ENCODE results near the gene PEX11G. TPM values are rescaled to one million over a fixed set of nuclear protein-coding genes. Genes with fewer than 3 reads are reported as not detected.
"Not testable (repeated sequence)": the region's sequence is repeated elsewhere in the genome, so short reads cannot be mapped to it uniquely, and the experiment has no call there.

Gene PEX11G
- total and polyA plus RNA-seq, 2 donors, result 3.3 to 4.8 TPM

GRCh38 chr19:7447648-7448047 lies 41.2 kb downstream of the PEX11G start:
- 99% methylated on average over 6 of the region's 6 CpGs for WGBS
- Histone ChIP-seq H3K27me3 (ENCODE audit: control insufficient read depth in 2 of 2, insufficient read depth in 1 of 2, low read length in 1 of 2) (no peaks in the 10 kb centered on the region), H3K36me3 (ENCODE audit: control insufficient read depth in 2 of 2, insufficient read depth in 2 of 2, low read length in 1 of 2) (peaks cover 87 to 93% of the 10 kb centered on the region in 2 donors), H3K4me1 (ENCODE audit: control insufficient read depth in 2 of 2, insufficient read depth in 2 of 2, low read length in 2 of 2) (no peaks in the 10 kb centered on the region), H3K27ac (ENCODE audit: low read depth in 1 of 2, low read length in 1 of 2) (no peak overlapping the region), H3K9me3 (ENCODE audit: control insufficient read depth in 2 of 2, insufficient read depth in 1 of 2, low read length in 1 of 2) (peaks cover 5 to 10% of the 10 kb centered on the region in 2 donors), H3K4me3 (ENCODE audit: low read length in 2 of 2) (no peak overlapping the region)
- DNase-seq (ENCODE audit: low read depth in 6 of 9, low spot score in 9 of 9), result no peak

- no peaks in the 10 kb centered on the region for H3K27me3 ChIP-seq (ENCODE audit: control insufficient read depth in 2 of 2, insufficient read depth in 1 of 2, low read length in 1 of 2)
- peaks cover 0 to under 1% of the 10 kb centered on the region in 2 donors for H3K9me3 ChIP-seq (ENCODE audit: control insufficient read depth in 2 of 2, insufficient read depth in 1 of 2, low read length in 1 of 2)
- no peak for DNase-seq (ENCODE audit: low read depth in 6 of 9, low spot score in 9 of 9)
- H3K4me1 ChIP-seq (ENCODE audit: control insufficient read depth in 2 of 2, insufficient read depth in 2 of 2, low read length in 2 of 2), result no peaks in the 10 kb centered on the region
- peaks cover 92 to 93% of the 10 kb centered on the region in 2 donors for H3K36me3 ChIP-seq (ENCODE audit: control insufficient read depth in 2 of 2, insufficient read depth in 2 of 2, low read length in 1 of 2)
- WGBS, result 96% methylated on average over 3 of the region's 3 CpGs
- H3K27ac ChIP-seq (ENCODE audit: low read depth in 1 of 2, low read length in 1 of 2), result no peak overlapping the region
- H3K4me3 ChIP-seq (ENCODE audit: low read length in 2 of 2), result no peak overlapping the region
Observed at GRCh38 chr19:7445104-7445503, 43.7 kb downstream of the PEX11G start.

- Histone ChIP-seq H3K27me3 (ENCODE audit: control insufficient read depth in 2 of 2, insufficient read depth in 1 of 2, low read length in 1 of 2) (no peaks in the 10 kb centered on the region), H3K9me3 (ENCODE audit: control insufficient read depth in 2 of 2, insufficient read depth in 1 of 2, low read length in 1 of 2) (no peaks in the 10 kb centered on the region), H3K36me3 (ENCODE audit: control insufficient read depth in 2 of 2, insufficient read depth in 2 of 2, low read length in 1 of 2) (peaks cover 93 to 95% of the 10 kb centered on the region in 2 donors), H3K4me1 (ENCODE audit: control insufficient read depth in 2 of 2, insufficient read depth in 2 of 2, low read length in 2 of 2) (no peaks in the 10 kb centered on the region), H3K4me3 (ENCODE audit: low read length in 2 of 2) (no peak overlapping the region), H3K27ac (ENCODE audit: low read depth in 1 of 2, low read length in 1 of 2) (no peak overlapping the region)
- no peak for DNase-seq (ENCODE audit: low read depth in 6 of 9, low spot score in 9 of 9)
- WGBS, result 98% methylated on average over 19 of the region's 19 CpGs
Observed at GRCh38 chr19:7444042-7444441, 44.8 kb downstream of the PEX11G start.

- WGBS, result 94% methylated on average over 9 of the region's 9 CpGs
- Histone ChIP-seq H3K36me3 (ENCODE audit: control insufficient read depth in 2 of 2, insufficient read depth in 2 of 2, low read length in 1 of 2) (peaks cover 82 to 89% of the 10 kb centered on the region in 2 donors), H3K4me1 (ENCODE audit: control insufficient read depth in 2 of 2, insufficient read depth in 2 of 2, low read length in 2 of 2) (no peaks in the 10 kb centered on the region)
Observed at GRCh38 chr19:7442423-7442822, 46.4 kb downstream of the PEX11G start.

GRCh38 chr19:7441468-7442146 lies 47.2 kb downstream of the PEX11G start:
- no peak overlapping the region for H3K27ac ChIP-seq (ENCODE audit: low read depth in 1 of 2, low read length in 1 of 2)
- no peak for DNase-seq (ENCODE audit: low read depth in 6 of 9, low spot score in 9 of 9)
- H3K4me1 ChIP-seq (ENCODE audit: control insufficient read depth in 2 of 2, insufficient read depth in 2 of 2, low read length in 2 of 2), result no peaks in the 10 kb centered on the region
- WGBS, result 97% methylated on average over 21 of the region's 21 CpGs
- peaks cover 88% of the 10 kb centered on the region in 2 donors for H3K36me3 ChIP-seq (ENCODE audit: control insufficient read depth in 2 of 2, insufficient read depth in 2 of 2, low read length in 1 of 2)
- no peaks in the 10 kb centered on the region for H3K27me3 ChIP-seq (ENCODE audit: control insufficient read depth in 2 of 2, insufficient read depth in 1 of 2, low read length in 1 of 2)
- no peak overlapping the region for H3K4me3 ChIP-seq (ENCODE audit: low read length in 2 of 2)
- H3K9me3 ChIP-seq (ENCODE audit: control insufficient read depth in 2 of 2, insufficient read depth in 1 of 2, low read length in 1 of 2), result no peaks in the 10 kb centered on the region

More at GRCh38 chr19:7442423-7442822, 46.4 kb downstream of the PEX11G start:
- DNase-seq (ENCODE audit: low read depth in 6 of 9, low spot score in 9 of 9), result no peak
- Histone ChIP-seq H3K27ac (ENCODE audit: low read depth in 1 of 2, low read length in 1 of 2) (no peak overlapping the region), H3K4me3 (ENCODE audit: low read length in 2 of 2) (no peak overlapping the region), H3K9me3 (ENCODE audit: control insufficient read depth in 2 of 2, insufficient read depth in 1 of 2, low read length in 1 of 2) (no peaks in the 10 kb centered on the region), H3K27me3 (ENCODE audit: control insufficient read depth in 2 of 2, insufficient read depth in 1 of 2, low read length in 1 of 2) (no peaks in the 10 kb centered on the region)

- 97% methylated on average over 43 of the region's 43 CpGs for WGBS
- H3K27ac ChIP-seq (ENCODE audit: low read depth in 1 of 2, low read length in 1 of 2), result no peak overlapping the region
- H3K36me3 ChIP-seq (ENCODE audit: control insufficient read depth in 2 of 2, insufficient read depth in 2 of 2, low read length in 1 of 2), result peaks cover 87 to 88% of the 10 kb centered on the region in 2 donors
- H3K9me3 ChIP-seq (ENCODE audit: control insufficient read depth in 2 of 2, insufficient read depth in 1 of 2, low read length in 1 of 2), result no peaks in the 10 kb centered on the region
- H3K27me3 ChIP-seq (ENCODE audit: control insufficient read depth in 2 of 2, insufficient read depth in 1 of 2, low read length in 1 of 2), result no peaks in the 10 kb centered on the region
- no peaks in the 10 kb centered on the region for H3K4me1 ChIP-seq (ENCODE audit: control insufficient read depth in 2 of 2, insufficient read depth in 2 of 2, low read length in 2 of 2)
- H3K4me3 ChIP-seq (ENCODE audit: low read length in 2 of 2), result no peak overlapping the region
- no peak for DNase-seq (ENCODE audit: low read depth in 6 of 9, low spot score in 9 of 9)
Observed at GRCh38 chr19:7440188-7440975, 48.5 kb downstream of the PEX11G start.

GRCh38 chr19:7435586-7435985 lies 53.2 kb downstream of the PEX11G start:
- DNase-seq (ENCODE audit: low read depth in 6 of 9, low spot score in 9 of 9), result no peak
- H3K36me3 ChIP-seq (ENCODE audit: control insufficient read depth in 2 of 2, insufficient read depth in 2 of 2, low read length in 1 of 2), result peaks cover 64 to 79% of the 10 kb centered on the region in 2 donors
- no peaks in the 10 kb centered on the region for H3K27me3 ChIP-seq (ENCODE audit: control insufficient read depth in 2 of 2, insufficient read depth in 1 of 2, low read length in 1 of 2)
- WGBS, result 98% methylated on average over 3 of the region's 3 CpGs
- no peaks in the 10 kb centered on the region for H3K9me3 ChIP-seq (ENCODE audit: control insufficient read depth in 2 of 2, insufficient read depth in 1 of 2, low read length in 1 of 2)
- H3K27ac ChIP-seq (ENCODE audit: low read depth in 1 of 2, low read length in 1 of 2), result no peak overlapping the region
- no peak overlapping the region for H3K4me3 ChIP-seq (ENCODE audit: low read length in 2 of 2)
- H3K4me1 ChIP-seq (ENCODE audit: control insufficient read depth in 2 of 2, insufficient read depth in 2 of 2, low read length in 2 of 2), result no peaks in the 10 kb centered on the region

GRCh38 chr19:7434391-7434790 lies 54.4 kb downstream of the PEX11G start:
- H3K9me3 ChIP-seq (ENCODE audit: control insufficient read depth in 2 of 2, insufficient read depth in 1 of 2, low read length in 1 of 2), result no peaks in the 10 kb centered on the region
- H3K36me3 ChIP-seq (ENCODE audit: control insufficient read depth in 2 of 2, insufficient read depth in 2 of 2, low read length in 1 of 2), result peaks cover 58 to 77% of the 10 kb centered on the region in 2 donors
- no peak for DNase-seq (ENCODE audit: low read depth in 6 of 9, low spot score in 9 of 9)
- no peak overlapping the region for H3K27ac ChIP-seq (ENCODE audit: low read depth in 1 of 2, low read length in 1 of 2)
- H3K4me3 ChIP-seq (ENCODE audit: low read length in 2 of 2), result no peak overlapping the region
- no peaks in the 10 kb centered on the region for H3K4me1 ChIP-seq (ENCODE audit: control insufficient read depth in 2 of 2, insufficient read depth in 2 of 2, low read length in 2 of 2)
- H3K27me3 ChIP-seq (ENCODE audit: control insufficient read depth in 2 of 2, insufficient read depth in 1 of 2, low read length in 1 of 2), result no peaks in the 10 kb centered on the region
- 96% methylated on average over 10 of the region's 10 CpGs for WGBS

- 98% methylated on average over 7 of the region's 7 CpGs for WGBS
- H3K36me3 ChIP-seq (ENCODE audit: control insufficient read depth in 2 of 2, insufficient read depth in 2 of 2, low read length in 1 of 2), result peaks cover 56 to 76% of the 10 kb centered on the region in 2 donors
- not testable (repeated sequence) for H3K27me3 ChIP-seq (ENCODE audit: control insufficient read depth in 2 of 2, insufficient read depth in 1 of 2, low read length in 1 of 2); H3K9me3 ChIP-seq (ENCODE audit: control insufficient read depth in 2 of 2, insufficient read depth in 1 of 2, low read length in 1 of 2); H3K27ac ChIP-seq (ENCODE audit: low read depth in 1 of 2, low read length in 1 of 2); DNase-seq (ENCODE audit: low read depth in 6 of 9, low spot score in 9 of 9); H3K4me3 ChIP-seq (ENCODE audit: low read length in 2 of 2); H3K4me1 ChIP-seq (ENCODE audit: control insufficient read depth in 2 of 2, insufficient read depth in 2 of 2, low read length in 2 of 2)
Observed at GRCh38 chr19:7433456-7433855, 55.4 kb downstream of the PEX11G start.
